Motor neuron (in vitro differentiated cells): Measurements from ENCODE around the gene WNT2. TPM values are rescaled to one million over a fixed set of nuclear protein-coding genes. Genes with fewer than 3 reads are reported as not detected.
"Not testable (repeated sequence)": the region's sequence is repeated elsewhere in the genome, so short reads cannot be mapped to it uniquely, and the experiment has no call there.

Experiments
- ATAC-seq, 8 experiments: fragments of 200-7000 bp; cut with Tn5 transposase; replicated peaks in 6 of 8; 2 replicates each; pipeline ENCODE4 v1.8.0; 2021; ENCODE audit warnings: mild to moderate bottlenecking in 8 of 8, moderate library complexity in 8 of 8
- H3K27ac ChIP-seq, 2 donors: fragments of 250-450 bp; sonication (Bioruptor Pico); 2 replicates each; pipeline ENCODE4 v1.9.0; 2021; ENCODE audit warnings: antibody characterized with exemption in 2 of 2, mild to moderate bottlenecking in 2 of 2, moderate library complexity in 1 of 2
- H3K4me1 ChIP-seq, 2 donors: fragments of 250-450 bp; sonication (Bioruptor Pico); replicated peaks in 1 of 2; 2 replicates each; pipeline ENCODE4 v1.6.1; 2021; ENCODE audit warnings: antibody characterized with exemption in 2 of 2, mild to moderate bottlenecking in 2 of 2, moderate library complexity in 1 of 2
- H3K4me3 ChIP-seq, 5 donors: fragments of 250-450 bp; sonication (Bioruptor Pico); 2 replicates each; pipeline ENCODE4 v1.9.0; 2021; ENCODE audit warnings: antibody characterized with exemption in 5 of 5, mild to moderate bottlenecking in 5 of 5, moderate library complexity in 4 of 5
- WGBS, 10 experiments: fragments of 450-650 bp; shearing (Covaris generic); methylation state at CpG; one replicate each; pipeline ENCODE4 v1.0.0; 2022; 5-methylcytosine and 5-hydroxymethylcytosine counted together
- in situ Hi-C, 9 experiments: fragments of 400-800 bp; cut with MboI; loops; one replicate each; pipeline ENCODE4 v1.15.0; 2021; ENCODE audit warnings: low sequenced_read_pairs in 9 of 9, low pct_unique_long_range_greater_than_20kb in 2 of 9; ENCODE audit not compliant: unreplicated experiment in 9 of 9
- total RNA-seq, 8 experiments: library from RNA; unstranded; fragments of 300-600 nt; gene quantifications; 2 replicates each; pipeline versions ENCODE4 v1.2.3 to v1.2.4, GENCODE V29; 2022

The WNT2 gene
- total RNA-seq, 8 experiments from 2014 or later = 0.50 to 1.1 (median 0.63) TPM; not detected in 3

DNA sequence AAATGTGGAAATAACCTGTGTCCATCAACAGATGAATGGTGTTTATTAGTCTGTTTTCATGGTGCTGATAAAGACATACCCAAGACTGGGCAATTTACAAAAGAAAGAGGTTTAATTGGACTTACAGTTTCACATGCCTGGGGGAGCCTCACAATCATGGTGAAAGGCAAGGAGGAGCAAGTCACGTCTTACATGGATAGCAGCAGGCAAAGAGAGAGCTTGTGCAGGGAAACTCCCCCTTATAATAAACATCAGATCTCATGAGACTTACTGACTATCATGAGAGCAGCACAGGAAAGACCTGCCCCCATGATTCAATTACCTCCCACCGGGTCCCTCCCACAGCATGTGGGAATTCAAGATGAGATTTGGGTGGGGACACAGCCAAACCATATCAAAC is 77.2 kb downstream of the WNT2 start:
- H3K4me1 ChIP-seq, H3K27ac ChIP-seq, in situ Hi-C loops, ATAC-seq, H3K4me3 ChIP-seq: not testable (repeated sequence)
- WGBS, 10 experiments = 71 to 100% (median 100%) methylated on average over 1 to 2 of the region's 2 CpGs; no CpG with 5 or more reads in 3 of the 10 experiments

- no peak overlapping the region for H3K27ac ChIP-seq
- in situ Hi-C loops = no loop called here
- ATAC-seq = peak in 3 of 8 experiments; percentile 92 to 99 (median 96)
- 0 to 80% (median 20%) methylated on average over 1 to 2 of the region's 3 CpGs; no CpG with 5 or more reads in 3 of the 10 experiments for WGBS, 10 experiments
- no peak overlapping the region for H3K4me3 ChIP-seq
- no peaks in the 10 kb centered on the region for H3K4me1 ChIP-seq
These were observed 79.5 kb downstream of the WNT2 start for GRCh38 chr7:117243390-117243789.

DNA sequence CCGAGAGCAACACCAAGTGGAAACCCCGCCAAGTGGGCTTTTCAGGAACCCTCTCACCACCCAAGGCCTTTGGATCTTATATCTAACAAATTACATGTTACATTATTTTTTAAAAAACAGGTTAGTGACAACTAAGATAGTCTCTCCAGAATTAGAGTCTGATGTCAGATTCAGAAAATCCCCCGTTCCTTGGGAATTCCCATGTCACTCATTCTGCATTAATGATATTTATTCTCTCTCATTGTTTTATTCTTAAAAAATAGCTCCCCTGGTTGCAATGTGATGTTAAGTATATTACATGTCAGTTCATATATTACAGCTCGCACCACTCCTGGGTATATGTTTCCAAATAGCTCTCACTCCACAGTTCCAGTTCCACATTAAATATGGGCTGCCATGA is 81.8 kb downstream of the WNT2 start:
- 80 to 100% (median 100%) methylated on average over 1 to 4 of the region's 4 CpGs; no CpG with 5 or more reads in 1 of the 10 experiments for WGBS, 10 experiments
- Histone ChIP-seq H3K4me1 (no peaks in the 10 kb centered on the region), H3K27ac (no peak overlapping the region), H3K4me3 (no peak overlapping the region)
- no peak for ATAC-seq
- in situ Hi-C loops = no loop called here

DNA sequence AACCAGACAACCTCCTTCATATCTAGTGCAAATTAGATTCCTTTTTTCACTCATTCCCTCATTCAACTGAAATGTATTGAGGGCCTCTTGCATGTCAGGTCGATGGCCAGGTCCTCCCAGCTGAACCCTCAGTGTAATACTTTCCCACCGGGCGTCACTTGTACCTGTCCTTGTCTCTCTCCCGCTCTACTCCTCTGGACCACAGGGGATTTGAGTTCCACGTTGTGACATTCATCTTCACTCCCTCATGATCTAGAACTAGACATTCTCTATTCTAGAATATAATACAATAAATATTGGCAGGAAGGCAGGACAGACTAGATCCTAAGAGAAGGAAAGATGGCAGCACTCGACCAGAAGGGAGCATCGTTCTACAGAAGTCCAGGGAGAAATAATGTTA is 83.9 kb downstream of the WNT2 start:
- 57 to 90% (median 81%) methylated on average over 1 to 7 of the region's 7 CpGs for WGBS, 10 experiments
- no peaks in the 10 kb centered on the region for H3K4me1 ChIP-seq
- no peak overlapping the region for H3K27ac ChIP-seq
- no peak overlapping the region for H3K4me3 ChIP-seq
- in situ Hi-C loops = no loop called here
- ATAC-seq = no peak

DNA sequence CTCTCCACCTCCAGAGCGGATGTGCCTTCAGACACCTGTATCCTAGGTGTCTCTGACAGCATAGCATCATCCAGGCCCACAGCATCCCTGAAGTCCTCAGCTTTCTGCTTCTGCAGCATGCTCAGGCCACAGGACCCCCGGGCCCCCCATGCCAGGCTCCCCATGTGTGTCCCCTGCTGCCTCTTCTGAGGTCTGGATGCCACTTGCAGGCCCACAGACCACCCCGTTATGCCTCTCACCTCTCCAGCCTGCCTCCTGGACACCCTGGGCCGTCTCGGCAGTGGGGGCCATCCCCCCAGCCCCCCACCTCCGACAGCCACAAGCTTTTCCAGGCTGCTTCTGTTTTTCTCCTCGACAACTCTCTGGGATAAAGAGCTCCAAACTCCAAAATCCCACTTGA is 84.4 kb downstream of the WNT2 start:
- Histone ChIP-seq H3K4me1 (no peaks in the 10 kb centered on the region), H3K4me3 (no peak overlapping the region), H3K27ac (no peak overlapping the region)
- ATAC-seq = no peak
- 0 to 80% (median 67%) methylated on average over 1 of the region's 7 CpGs; no CpG with 5 or more reads in 7 of the 10 experiments for WGBS, 10 experiments
- in situ Hi-C loops = no loop called here

DNA sequence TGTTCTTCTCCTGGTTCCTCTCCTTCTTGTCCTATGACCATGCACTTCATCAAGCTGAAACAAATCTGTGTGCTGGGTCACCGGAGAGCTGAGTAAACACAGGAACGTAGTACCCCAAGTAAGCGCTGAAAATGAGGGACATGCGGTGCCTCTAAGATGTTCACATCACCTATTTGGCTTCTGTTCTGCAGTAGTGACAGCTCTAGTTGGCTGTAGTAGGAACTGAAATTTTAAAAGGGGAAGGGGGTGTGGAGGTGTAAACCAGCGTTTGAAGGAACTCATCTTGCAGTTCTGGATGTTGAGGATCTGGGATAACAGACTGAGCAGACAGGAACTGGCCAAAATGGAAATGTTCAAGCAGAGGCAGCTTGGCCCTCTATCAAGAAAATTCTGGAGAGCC is 85.2 kb downstream of the WNT2 start:
- WGBS, 10 experiments = 17 to 100% (median 89%) methylated on average over 1 to 5 of the region's 5 CpGs; no CpG with 5 or more reads in 1 of the 10 experiments
- H3K4me1 ChIP-seq = no peaks in the 10 kb centered on the region
- H3K27ac ChIP-seq = no peak overlapping the region
- in situ Hi-C loops = no loop called here
- H3K4me3 ChIP-seq = no peak overlapping the region
- no peak for ATAC-seq

GRCh38 chr7:117231047-117231359 is 91.9 kb downstream of the WNT2 start:
- in situ Hi-C loops = no loop called here
- Histone ChIP-seq H3K4me3 (no peak overlapping the region), H3K27ac (no peak overlapping the region), H3K4me1 (no peaks in the 10 kb centered on the region)
- WGBS, 10 experiments = 70 to 100% (median 100%) methylated on average over 1 to 2 of the region's 3 CpGs; no CpG with 5 or more reads in 4 of the 10 experiments
- ATAC-seq = no peak

DNA sequence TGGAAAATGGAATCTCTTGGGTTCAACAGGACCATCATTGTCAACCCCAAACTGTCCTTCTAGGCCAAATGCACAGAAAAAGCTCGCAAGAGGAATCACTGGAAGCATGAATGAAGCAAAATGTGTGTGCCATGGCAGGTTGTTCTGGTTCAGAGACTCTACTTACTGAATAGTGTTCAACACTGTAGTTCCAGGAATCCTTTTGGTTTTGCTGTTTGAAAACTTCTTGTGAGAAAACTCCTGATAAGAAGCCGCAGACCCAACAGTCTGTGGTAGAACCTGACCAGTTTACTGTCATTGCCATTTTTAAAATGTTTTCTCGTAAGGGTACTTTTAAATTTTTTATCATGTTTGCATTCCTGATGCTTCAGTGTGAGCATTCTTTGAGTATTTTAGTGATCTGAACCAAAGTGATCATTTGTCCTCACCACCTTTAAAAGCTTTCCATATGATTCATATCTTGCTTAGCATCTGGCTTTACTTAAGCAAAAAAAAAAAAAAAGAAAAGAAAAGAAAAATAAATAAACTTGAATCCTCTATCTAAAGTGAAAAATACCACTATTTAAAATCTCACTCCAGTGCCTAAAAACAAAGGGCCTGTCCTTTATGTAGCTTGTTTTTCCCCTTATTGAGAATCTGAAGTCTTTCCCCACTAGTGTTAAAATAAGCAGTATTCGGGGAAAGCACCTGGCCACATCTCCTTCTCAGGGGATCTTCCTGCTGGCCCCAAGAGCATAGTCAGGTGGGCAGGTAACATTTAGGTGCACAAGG is 92.4 kb downstream of the WNT2 start:
- H3K4me3 ChIP-seq = no peak overlapping the region
- peak in 1 of 8 experiments; percentile 13 for ATAC-seq
- WGBS, 10 experiments = 33 to 100% (median 98%) methylated on average over 1 to 4 of the region's 4 CpGs
- no peaks in the 10 kb centered on the region for H3K4me1 ChIP-seq
- in situ Hi-C loops = no loop called here
- H3K27ac ChIP-seq = no peak overlapping the region

DNA sequence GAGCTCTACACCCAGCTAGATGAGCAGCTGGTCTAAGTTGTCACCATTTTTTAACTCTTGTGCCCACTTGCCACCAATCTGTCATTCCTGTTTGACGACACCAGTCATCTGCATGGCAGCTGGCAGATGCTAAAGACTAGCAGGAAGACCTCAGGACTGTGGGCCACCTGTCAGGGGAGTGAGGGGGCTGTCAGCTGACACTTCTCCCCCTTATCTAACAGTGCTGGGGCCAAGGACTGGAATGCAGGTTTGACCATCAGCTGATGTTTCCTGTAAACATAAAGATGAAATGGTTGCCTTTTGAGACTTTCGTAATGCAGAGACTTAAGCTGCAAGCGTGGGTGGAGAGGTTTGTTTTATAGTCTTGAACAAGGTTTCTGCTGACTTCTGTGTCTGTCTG is 93.5 kb downstream of the WNT2 start:
- H3K4me3 ChIP-seq = no peak overlapping the region
- WGBS, 10 experiments = 60 to 100% (median 93%) methylated on average over 1 to 3 of the region's 3 CpGs; no CpG with 5 or more reads in 5 of the 10 experiments
- no peaks in the 10 kb centered on the region for H3K4me1 ChIP-seq
- no peak for ATAC-seq
- no peak overlapping the region for H3K27ac ChIP-seq
- in situ Hi-C loops = no loop called here

DNA sequence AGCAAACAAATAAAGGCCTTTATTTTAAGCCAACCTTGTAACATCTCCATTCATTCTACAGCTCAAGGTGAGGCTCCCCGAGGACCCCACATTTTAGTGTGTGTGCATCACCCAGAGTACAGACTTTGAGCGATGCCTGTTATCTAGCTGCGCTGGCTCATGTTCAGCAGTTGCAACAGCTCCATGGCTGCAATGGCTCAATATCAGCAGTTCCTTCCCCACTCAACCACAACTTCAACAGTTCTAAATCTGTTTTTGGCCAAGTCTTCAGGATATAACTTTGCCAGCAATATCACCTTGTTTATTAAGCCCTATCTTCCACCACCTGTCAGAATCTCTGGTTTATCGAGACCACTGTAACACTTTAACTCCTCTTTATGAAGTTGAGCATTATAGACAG is 95.8 kb downstream of the WNT2 start:
- no peak for ATAC-seq
- Histone ChIP-seq H3K27ac (no peak overlapping the region), H3K4me3 (no peak overlapping the region), H3K4me1 (no peaks in the 10 kb centered on the region)
- in situ Hi-C loops = no loop called here
- 50 to 100% (median 100%) methylated on average over 1 to 3 of the region's 4 CpGs; no CpG with 5 or more reads in 3 of the 10 experiments for WGBS, 10 experiments

DNA sequence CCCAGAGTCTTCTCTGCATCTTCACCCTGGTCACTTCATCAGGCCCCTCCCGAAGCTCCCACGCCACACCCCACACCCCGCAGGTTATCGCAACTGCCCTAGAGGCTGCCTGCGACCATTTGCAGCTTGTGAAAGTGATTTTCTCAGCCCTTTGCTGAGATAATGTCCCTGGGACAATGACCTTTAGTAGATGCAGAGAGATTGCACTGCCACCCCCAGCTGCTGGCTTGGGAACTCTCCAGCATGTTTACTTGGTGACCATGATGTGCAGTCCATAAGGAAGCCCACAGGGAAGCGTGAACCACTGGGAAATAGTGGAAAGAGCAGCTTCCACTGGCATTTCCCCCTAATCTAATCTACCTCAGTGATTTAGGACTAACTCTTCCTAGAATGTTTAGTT is 97.3 kb downstream of the WNT2 start:
- no peak overlapping the region for H3K4me3 ChIP-seq
- ATAC-seq = no peak
- 80 to 100% (median 100%) methylated on average over 1 to 3 of the region's 6 CpGs; no CpG with 5 or more reads in 5 of the 10 experiments for WGBS, 10 experiments
- H3K4me1 ChIP-seq = no peaks in the 10 kb centered on the region
- in situ Hi-C loops = no loop called here
- H3K27ac ChIP-seq = no peak overlapping the region
